NCI-H82 treated with DMSO at 0.1 percent for 48 hours (cell line): ENCODE measurements around the gene KIAA1958.

Experiments
- DNase-seq: peaks from one replicate; lab custom pipeline; 2025; ENCODE audit not compliant: unreplicated experiment; lab: John Stamatoyannopoulos, UW

Gene KIAA1958

DNA sequence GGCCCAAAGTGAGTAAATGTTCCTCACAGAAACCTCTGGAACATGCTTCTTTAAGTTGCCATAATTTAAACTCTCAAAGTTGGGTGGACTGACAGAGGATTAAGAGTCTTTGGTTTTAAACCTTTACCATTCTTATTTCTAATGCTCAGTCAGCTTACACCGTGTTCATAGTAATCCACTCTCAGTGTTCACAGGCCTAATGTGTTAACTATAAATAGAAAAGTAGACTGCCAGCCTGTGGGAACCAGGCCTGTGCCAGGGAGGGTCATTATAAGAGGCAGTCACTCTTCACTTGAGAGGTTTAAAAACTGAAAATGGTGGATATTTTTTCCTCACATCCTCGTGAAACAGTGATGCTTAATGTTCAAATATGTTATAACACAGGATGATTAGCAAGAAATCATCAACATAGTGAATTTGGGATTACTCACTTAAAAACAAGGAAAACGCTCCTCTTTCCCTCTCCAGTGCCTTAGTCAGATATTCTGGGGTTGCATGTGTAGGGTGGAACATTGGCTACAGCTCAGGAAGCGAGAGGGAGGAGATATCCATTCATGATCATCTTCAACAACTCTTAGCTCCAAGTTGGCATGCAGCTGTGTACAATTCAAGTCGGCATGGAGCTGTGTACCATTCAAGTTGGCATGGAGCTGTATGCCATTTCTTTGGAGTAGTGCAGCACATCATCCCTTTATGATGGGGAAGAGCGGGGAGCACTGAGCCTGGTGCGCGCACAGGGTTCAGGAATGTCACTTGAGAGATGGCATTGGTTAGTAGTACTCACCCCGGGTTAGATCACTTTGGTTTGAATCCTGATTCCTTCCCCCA is 65.8 kb downstream of the KIAA1958 start:
- DNase-seq = no peak

DNA sequence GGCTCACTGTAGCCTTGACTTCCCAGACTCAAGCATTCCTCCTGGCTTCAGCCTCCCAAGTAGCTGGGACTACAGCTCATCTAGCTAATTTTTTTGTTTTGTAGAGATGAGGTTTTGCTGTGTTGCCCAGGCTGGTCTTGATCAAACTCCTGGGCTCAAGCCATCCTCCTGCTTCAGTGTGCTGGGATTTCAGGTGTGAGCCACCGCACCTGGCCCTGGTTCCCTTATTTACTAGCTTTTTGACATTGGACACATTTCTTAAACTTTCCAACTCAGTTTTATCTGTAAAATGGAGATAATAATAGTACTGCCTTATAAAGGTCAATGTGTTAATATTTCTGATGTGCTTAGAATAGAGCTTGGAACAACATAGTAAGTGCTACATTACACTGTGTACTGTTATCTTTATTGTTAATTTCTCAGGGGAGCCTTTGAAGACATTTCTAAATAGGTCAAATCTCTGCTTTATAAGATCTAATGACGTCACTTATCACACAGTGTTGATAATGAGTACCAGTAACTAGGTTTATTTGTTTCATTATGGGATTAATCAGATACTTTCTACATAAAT is 66.7 kb downstream of the KIAA1958 start:
- no peak for DNase-seq

DNA sequence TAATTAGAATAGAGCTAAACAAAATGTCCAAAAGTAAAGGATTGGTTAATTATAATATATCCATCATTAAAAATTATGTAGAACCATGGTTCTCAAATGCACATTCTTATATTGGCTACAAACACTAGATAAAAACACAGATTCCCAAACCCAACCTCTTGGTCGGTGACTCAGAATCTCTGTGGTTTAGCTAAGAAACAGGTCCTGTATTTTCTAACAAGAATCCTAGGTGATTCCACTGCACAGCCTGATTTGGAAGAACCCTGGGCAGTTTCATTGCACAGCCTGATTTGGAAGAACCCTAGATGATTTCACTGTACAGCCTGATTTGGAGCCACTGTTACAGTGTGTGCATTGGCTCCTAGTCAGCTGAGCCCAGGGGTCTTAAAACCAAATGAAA is 67.9 kb downstream of the KIAA1958 start:
- DNase-seq = no peak

DNA sequence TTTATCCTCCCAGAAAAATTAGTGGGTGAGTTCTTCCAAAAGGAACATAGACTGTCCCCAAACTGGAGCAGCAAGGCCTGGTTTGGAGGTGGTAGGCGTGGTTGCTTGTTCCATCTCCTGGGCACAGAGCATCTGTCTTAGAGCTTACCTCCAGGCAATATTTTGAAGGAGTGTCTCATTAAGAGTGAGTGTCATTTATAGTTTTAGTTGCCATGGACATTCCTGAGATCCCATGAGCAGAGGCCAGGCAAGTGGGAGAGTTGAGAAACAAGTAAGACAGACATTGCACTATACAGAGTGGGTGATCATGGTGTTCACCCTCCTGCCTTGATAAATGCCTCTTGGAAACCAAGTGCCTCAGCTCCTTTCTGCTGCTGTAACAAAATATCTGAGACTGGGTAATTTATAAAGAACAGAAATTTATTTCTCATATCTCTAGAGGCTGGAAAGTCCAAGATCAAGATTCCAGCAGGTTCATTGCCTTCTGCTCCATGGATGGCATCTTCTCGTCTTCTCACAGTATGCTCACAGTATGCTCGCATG is 68.5 kb downstream of the KIAA1958 start:
- DNase-seq = no peak

DNA sequence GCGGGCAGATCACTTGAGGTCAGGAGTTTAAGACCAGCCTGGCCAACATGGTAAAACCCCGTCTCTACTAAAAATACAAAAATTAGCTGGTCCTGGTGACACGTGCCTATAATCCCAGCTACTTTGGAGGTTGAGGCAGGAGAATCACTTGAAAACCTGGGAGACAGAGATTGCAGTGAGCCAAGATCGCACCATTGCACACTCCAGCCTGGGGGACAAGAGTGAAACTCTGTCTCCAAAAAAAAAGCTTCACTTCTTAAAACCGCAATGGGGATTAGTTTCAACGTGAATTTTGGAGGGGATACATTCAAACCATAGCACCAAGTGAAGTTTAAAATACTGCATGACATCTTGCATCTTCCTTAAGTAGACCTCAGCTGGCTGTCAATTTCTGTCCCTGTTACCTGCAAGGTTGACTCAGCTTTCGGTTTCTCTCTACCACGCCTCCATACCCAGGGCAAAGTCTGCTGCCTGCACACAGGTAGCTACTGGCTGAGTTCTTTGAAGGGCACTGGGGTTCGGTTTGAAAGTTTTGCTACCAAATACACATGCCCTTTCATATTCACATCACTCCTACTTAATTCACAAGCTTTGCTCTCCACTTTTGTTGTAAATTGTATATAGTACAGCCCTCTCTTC is 69.3 kb downstream of the KIAA1958 start:
- DNase-seq = no peak

DNA sequence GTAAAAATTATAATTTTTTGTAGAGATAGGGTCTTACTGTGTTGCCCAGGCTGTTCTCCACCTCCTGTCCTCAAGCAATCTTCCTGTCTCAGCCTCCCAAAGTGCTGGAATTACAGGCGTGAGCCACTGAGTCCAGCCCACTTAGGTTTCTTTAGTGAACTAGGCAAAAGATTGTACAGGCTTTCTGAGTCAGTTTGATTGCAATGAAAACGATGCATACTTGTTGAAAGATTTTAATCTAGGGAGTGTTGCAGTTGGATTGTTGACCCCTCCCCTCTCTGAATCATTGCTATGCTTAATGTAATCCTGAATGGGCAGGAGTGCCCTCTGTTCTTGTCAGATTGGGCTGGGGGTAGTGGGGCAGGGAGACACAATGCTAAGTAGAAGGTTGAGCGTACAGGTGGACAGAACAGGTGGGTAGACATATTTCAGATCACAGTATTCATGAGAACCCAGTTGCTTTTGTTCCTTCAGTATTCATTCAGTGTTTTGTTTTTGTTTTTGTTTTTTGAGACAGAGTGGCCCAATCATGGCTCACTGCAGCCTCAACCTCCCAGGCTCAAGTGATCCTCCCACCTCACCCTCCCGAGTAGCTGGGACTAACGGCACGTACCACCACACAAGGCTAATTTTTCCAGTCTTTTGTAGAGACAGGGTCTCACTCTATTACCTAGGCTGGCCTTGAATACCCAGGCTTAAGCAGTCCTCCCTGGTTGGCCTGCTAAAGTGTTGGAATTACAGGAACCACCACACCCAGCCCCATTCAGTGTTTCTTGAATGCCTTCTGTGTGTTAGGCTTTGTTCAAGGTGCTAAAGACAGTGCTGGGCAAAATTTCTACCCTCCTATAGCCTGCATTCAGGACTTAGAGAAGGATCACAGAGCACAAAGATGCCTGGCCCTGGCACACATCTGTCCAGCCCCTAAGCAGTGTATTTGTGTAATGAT is 70.1 kb downstream of the KIAA1958 start:
- DNase-seq = no peak

DNA sequence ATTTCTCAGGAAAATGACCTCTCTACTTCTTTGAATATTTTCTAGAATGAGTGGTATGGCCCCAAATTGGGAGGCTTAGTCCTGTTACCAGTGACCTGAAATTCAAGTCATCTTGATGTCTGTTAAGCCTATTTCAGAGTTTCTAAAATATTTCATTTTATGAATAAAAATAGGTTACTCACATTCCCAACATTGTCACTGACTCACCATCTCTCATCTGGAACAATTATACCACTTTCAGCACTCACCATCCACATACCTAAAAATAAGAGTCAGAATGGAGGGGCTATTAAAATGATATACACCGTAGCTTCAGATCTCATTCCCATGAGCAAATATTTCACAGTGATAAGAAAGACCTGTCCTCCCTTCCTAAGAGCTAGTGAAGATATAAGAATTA is 71.8 kb downstream of the KIAA1958 start:
- no peak for DNase-seq

DNA sequence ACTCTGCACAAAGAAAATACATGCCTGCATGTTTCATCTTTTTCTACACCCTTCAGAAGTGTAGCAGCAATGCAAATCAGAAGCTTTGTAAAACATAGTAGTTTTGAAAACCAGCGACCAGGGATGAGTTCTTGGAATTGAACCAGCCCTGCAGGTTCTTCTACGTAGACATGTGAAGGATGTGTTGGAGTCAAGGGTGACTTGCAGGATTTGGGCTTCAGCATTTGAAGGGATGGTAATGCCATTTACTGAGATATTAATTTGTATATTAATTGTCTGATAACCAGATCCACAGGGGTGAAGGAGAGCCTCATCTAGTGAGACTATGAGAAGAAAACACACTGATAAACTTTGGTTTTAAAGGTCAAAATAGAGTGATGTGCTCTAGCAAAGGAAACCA is 72.4 kb downstream of the KIAA1958 start:
- DNase-seq = no peak

DNA sequence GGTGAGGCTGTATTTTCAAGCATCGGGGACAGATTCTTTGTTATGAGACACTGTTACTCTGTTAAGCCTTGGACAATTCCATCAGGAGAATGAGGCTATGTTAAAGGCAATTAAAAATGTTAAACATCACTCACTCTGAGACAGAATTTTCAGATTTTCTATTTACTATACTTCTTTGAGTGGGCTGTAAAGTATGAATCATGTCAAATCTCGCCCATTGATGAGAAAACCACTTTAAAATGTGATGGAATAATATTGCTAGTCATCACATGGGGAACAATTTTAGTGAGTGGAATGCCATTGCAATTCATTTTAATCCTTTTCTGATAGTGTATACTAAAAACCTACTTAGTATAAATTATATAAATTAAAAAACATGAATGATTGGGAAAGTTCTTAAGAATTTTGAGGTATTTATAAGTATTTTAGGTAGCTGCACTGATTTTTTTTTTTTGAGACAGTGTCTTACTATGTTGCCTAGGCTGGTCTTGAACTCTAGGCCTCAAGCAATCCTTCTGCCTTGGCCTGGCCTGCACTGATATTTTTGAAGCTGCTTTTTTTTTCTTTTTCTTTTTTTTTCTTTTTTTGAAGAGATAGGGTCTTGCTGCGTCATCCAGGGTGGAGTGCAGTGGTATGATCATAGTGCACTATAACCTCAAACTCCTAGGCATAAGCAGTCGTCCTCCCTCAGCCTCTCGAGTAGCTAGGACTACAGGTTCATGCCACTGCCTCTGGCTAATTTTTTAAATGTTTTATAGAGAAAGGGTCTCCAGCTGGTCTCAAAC is 73.2 kb downstream of the KIAA1958 start:
- no peak for DNase-seq

DNA sequence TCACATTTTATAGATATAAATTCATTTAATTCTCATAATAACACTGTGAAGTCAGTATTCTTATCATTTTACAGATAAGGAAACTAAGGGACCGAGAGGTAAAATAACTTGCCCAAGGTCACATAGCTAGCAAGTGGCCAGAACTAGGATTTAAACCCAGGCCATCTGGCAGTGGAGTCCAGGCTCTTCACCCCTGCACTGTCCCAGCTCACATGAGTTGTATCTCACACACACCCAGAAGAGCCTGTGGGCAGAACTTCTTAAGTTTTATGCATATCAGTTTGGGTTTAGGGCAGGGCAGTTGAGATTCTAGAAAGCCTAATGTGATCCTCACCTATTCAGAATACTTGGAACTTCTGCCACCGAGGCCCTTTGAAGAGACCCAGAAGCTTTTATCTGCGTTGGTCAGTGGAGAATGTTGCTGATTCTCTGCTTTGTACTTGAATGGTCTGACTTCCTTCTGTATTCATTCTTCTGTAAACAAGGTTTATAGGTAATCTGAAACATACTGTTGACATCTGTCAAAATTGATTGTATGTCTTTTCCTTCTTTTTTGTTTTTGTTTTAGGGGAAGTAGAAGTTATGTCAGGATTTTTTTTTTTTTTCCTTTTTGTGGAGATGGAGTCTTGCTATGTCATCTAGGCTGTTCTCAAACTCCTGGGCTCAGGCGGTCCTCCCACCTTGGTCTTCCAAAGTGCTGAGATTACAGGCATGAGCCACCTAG is 75.8 kb downstream of the KIAA1958 start:
- DNase-seq = no peak

DNA sequence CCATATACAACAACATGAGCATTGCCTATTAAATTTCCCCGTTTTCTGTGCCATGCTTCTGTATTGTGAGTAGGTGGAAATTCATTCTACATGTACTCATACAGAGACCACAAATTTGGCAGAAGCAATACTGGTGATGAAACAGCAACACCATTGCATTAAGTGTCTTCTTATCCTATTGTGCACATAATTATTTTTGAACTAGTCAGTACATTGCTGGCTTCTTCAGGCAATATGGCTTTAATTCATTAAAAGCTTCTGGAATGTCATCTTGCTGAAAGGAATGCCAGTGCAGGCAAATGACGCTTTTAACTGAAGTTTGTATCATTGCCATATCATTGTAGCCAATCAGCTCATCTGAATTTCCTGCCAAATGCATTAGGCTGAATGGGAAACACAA is 82.6 kb downstream of the KIAA1958 start:
- DNase-seq = no peak

DNA sequence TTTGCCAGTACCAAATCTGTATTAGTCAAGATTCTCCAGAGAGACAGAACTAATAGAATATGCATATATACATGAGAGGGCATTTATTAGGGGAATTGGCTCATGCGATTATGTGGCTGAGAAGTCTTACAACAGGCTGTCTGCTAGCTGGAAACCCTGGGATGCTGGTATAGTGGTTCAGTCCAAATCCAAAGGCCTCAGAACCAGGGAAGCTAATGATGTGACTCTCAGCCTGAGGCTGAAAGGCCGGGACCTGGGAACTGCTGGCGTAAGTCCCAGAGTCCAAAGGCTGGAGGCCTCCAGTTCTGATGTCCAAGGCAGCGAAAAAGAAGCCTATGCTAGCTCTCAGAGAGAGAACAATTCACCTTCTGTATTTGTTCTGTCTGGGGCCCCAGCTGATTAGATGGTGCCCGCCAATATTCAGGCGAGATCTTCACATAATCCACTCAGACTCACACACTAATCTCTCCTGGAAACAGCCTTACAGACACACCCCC is 84.1 kb downstream of the KIAA1958 start:
- DNase-seq = peak; percentile 95

DNA sequence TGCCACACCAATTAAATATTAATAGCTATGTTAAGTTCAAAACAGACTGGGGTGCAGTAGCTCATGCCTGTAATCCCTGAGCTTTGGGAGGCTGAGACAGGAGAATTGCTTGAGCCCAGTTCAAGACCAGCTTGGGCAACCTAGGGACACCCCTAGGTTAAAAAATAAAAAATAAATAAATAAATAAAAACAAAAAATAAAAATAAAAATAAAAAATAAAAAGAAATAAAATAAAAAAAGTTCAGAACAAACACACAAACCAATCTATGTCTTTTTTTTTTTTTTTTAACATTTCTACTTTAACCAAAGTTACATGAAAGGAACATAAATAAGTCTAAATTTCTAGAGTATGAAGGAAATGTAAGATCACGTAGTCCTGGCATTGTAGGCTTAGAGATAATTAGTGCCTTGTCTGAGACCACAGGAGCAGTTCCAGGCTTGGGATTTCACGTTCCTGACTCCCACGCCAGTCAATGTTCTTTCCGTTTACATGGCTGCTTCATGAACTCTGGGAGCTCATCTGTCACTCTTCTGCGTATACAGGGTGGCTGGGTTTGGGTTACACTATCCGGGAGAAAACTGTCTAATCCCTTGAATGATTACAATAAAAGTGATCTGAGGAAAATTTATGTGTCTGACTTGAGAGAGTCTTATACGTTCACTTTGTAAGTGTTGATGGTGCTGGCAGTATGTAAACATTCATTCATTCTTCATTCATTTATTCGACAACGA is 85.2 kb downstream of the KIAA1958 start:
- no peak for DNase-seq

DNA sequence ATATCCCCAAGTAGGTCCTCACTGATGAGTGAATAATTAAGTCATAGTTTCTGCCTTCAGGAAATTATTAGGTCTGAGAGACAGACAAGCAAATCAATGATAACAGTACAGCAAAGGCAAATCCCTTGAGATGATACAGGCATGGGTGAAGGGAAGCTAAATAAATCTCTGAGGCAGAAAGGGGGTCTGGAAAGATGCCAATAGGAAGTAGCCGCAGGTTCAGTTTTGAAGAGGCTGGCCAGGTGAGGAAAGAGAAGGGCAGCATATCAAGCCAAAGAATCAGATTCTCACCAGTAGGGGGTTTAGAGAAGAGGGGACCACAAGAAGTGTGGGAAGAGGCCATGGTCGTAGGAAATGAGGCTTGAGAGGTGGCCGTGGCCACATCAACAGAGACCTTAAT is 85.8 kb downstream of the KIAA1958 start:
- no peak for DNase-seq

DNA sequence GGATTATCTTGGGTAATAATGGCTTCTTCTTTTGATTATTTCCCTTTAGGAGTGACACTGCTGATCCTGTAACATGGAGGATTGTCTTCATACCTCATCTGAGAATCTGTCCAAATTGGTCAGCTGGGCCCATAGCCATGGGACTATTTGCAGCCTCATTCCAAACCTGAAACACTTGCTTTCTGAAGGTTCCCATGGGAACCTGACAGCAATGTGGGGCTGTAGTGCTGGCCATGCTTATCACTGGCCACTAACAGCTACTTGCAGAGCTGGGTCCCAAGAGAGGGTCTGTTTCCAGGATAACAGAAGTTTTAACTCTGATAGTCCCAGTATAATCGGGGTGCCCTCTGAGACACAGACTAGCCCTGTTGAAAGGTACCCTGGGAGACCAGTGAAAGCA is 87.4 kb downstream of the KIAA1958 start:
- DNase-seq = no peak

DNA sequence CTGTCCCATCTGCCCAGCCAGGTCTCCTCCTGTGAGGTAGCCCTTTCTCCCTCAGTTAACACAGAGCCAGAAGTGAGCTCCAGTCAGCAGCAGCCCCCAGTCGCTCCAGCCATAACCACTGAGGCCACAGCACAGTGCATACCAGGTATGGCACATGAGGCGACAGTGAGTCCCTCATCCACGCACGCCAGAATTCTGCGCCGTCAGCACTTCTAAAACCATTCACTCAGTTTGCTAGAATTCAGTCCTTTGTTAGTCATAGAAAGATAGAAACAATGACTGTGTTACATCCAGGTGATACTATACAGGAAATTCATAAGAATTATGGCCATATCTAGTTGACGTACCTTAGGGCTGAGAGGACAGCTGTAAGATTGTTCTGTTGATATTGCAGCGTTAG is 88.5 kb downstream of the KIAA1958 start:
- no peak for DNase-seq

DNA sequence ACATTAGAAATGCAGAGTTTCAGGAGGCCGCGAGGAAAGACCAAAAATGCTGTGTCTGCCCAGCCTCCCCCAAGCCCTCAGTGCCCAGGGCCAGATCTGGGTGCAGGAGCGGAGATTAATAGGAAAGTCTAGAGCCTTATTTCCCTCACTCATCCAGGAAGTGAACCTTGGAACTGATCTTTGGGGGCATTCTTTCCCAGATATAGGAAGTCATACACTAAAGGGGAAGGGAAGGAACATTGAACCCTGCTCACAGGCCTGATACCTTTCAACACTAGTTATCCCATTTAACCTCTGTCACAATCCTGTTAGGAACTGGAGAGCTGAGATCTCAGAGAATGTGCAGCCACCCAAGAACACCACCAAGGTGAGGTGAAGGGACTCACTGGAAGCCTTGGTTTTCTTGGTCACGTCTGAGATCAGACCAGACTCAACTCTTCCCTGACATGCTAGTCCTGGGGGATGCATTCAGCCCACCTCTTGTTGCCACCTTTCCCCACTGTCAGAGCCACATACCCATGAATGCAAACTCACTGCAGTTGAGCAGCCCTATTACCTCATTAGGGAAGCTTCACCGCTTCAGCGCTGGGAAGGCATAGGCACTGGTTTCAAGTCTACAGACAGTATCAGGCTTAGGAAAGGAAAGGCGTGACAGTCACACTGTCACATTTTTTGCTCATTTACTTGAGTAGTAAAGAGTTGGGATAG is 95.0 kb downstream of the KIAA1958 start:
- no peak for DNase-seq
